Measurements from ENCODE around the gene CLEC4G.
"Not testable (repeated sequence)": the region's sequence is repeated elsewhere in the genome, so short reads cannot be mapped to it uniquely, and the experiment has no call there.

Gene CLEC4G

GRCh38 chr19:7732045-7732444 is at the start of gene CLEC4G:
Gene CLEC4G (minus strand): TSS chr19:7732110. CDS start chr19:7732102, 8 bp downstream.
- DNase-seq, result no peak

GRCh38 chr19:7781157-7781556 is 49.2 kb upstream of the CLEC4G start:
- no peak for DNase-seq

- peak; percentile 15 for DNase-seq
These were observed 47.9 kb upstream of the CLEC4G start for GRCh38 chr19:7779631-7780486.

- no peak for DNase-seq
These were observed 46.2 kb upstream of the CLEC4G start for GRCh38 chr19:7778081-7778480.

- no peak for DNase-seq
These were observed 43.9 kb upstream of the CLEC4G start for GRCh38 chr19:7775761-7776160.

GRCh38 chr19:7773841-7774240 is 41.9 kb upstream of the CLEC4G start:
- no peak for DNase-seq

- no peak for DNase-seq
These were observed 40.9 kb upstream of the CLEC4G start for GRCh38 chr19:7772752-7773291.

GRCh38 chr19:7771072-7771471 is 39.2 kb upstream of the CLEC4G start:
- no peak for DNase-seq

- no peak for DNase-seq
These were observed 37.3 kb upstream of the CLEC4G start for GRCh38 chr19:7769171-7769570.

GRCh38 chr19:7767487-7767886 is 35.6 kb upstream of the CLEC4G start:
- DNase-seq, result no peak

- no peak for DNase-seq
These were observed 34.6 kb upstream of the CLEC4G start for GRCh38 chr19:7766535-7766934.

GRCh38 chr19:7765043-7765442 is 33.1 kb upstream of the CLEC4G start:
- DNase-seq, result not testable (repeated sequence)

- DNase-seq, result not testable (repeated sequence)
These were observed 32.2 kb upstream of the CLEC4G start for GRCh38 chr19:7764157-7764556.

- no peak for DNase-seq
These were observed 31.8 kb upstream of the CLEC4G start for GRCh38 chr19:7763696-7764095.

GRCh38 chr19:7762719-7763293 is 30.9 kb upstream of the CLEC4G start, which contains the start of gene CLEC4M:
Gene CLEC4M (plus strand): TSS chr19:7763243. CDS start chr19:7763267, 24 bp downstream.
- DNase-seq, result no peak

- DNase-seq, result no peak
These were observed 27.2 kb upstream of the CLEC4G start for GRCh38 chr19:7759156-7759555.

- DNase-seq, result no peak
These were observed 25.4 kb upstream of the CLEC4G start for GRCh38 chr19:7757358-7757757.

GRCh38 chr19:7756258-7756657 is 24.3 kb upstream of the CLEC4G start:
- DNase-seq, result no peak

- DNase-seq, result no peak
These were observed 19.4 kb upstream of the CLEC4G start for GRCh38 chr19:7751157-7751783.

- no peak for DNase-seq
These were observed 16.8 kb upstream of the CLEC4G start for GRCh38 chr19:7748756-7749155.

- DNase-seq, result no peak
These were observed 16.3 kb upstream of the CLEC4G start for GRCh38 chr19:7748171-7748570.

GRCh38 chr19:7746903-7747884 is 15.3 kb upstream of the CLEC4G start, which contains the start of gene CD209:
Gene CD209 (minus strand): TSS chr19:7747534. CDS start chr19:7747511, 23 bp downstream.
- DNase-seq, result no peak
